GM18502 (cell line): ENCODE results near the gene TFEB.

ENCODE experiments used
- ATAC-seq: cut with Tn5 transposase; IDR thresholded peaks from one replicate; pipeline ENCODE4 v1.9.1; 2021; ENCODE audit warnings: mild to moderate bottlenecking; ENCODE audit not compliant: unreplicated experiment, poor library complexity

Gene TFEB

GRCh38 chr6:41642960-41643898, 92.2 kb downstream of the TFEB start:
- no peak for ATAC-seq

GRCh38 chr6:41642090-41642959, 93.1 kb downstream of the TFEB start:
- ATAC-seq: no peak

- no peak for ATAC-seq
Measured at GRCh38 chr6:41641352-41641925, 94.0 kb downstream of the TFEB start.

GRCh38 chr6:41640426-41640825, 95.0 kb downstream of the TFEB start:
- ATAC-seq: no peak

GRCh38 chr6:41639809-41640371, 95.5 kb downstream of the TFEB start:
- ATAC-seq: no peak

- no peak for ATAC-seq
Measured at GRCh38 chr6:41638935-41639808, 96.2 kb downstream of the TFEB start.

GRCh38 chr6:41638002-41638934, 97.1 kb downstream of the TFEB start, which contains the start of gene MDFI:
TSS of gene MDFI (plus strand) at chr6:41638468. CDS start at chr6:41638750, 282 bp downstream.
- ATAC-seq: no peak

- no peak for ATAC-seq
Measured at GRCh38 chr6:41637194-41638001, 98.0 kb downstream of the TFEB start.

- ATAC-seq: no peak
Measured at GRCh38 chr6:41636833-41637193, 98.6 kb downstream of the TFEB start.

- no peak for ATAC-seq
Measured at GRCh38 chr6:41635365-41635764, 100.0 kb downstream of the TFEB start.

- ATAC-seq: no peak
Measured at GRCh38 chr6:41634657-41635056, 100.8 kb downstream of the TFEB start.
